GM12873 (cell line): ENCODE data around the gene TEX28.

ENCODE experiments used
- TF ChIP-seq, protein P1 (sequence below): IDR thresholded peaks from 2 replicates; pipeline ENCODE4 v1.5.1; 2012; ENCODE audit warnings: low read depth, mild to moderate bottlenecking, moderate library complexity, low read length, control low read depth; ENCODE audit not compliant: insufficient read depth; ENCODE audit errors: missing control alignments

Gene TEX28

DNA sequence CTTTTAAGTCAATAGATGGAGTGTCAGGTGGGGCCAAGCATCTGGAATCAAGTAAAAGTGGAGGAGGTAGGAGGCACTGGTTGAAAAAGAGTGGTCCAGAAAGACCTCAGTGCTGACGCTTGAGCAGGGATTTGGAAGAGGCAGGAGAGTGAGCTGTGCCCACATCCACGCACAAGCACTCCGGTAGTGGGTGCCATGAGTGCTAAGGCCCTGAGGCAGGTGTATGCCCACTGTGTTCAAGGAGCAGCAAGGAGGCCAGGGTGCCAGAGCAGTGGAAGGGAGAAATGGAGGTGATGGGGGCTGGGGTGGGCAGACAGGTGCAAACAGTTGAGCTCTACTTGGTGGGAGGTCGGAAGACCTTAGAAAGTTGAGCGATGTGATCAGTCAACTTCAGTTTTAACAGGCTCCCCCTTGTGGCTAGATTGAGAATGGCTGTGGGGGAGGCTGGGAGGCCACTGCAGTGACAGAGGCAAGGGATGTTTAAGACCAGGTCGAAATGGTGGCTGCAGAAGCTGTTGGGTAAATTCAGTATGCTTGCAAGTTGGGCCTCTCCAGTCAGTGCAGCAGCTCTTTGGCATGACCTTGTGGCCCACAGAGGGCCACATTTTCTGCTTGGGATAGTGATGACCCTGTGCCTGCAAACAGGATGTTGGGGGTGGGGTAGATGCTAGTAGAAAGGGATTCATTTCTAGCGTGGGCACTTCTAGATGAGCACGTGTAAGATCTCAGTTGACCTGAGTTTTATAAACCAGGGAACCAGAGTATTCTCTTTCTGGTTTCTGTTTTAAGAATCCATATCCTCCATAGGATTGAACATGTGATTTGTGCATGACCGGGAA, 13.4 kb upstream of the TEX28 start:
- TF ChIP-seq, protein P1, sequence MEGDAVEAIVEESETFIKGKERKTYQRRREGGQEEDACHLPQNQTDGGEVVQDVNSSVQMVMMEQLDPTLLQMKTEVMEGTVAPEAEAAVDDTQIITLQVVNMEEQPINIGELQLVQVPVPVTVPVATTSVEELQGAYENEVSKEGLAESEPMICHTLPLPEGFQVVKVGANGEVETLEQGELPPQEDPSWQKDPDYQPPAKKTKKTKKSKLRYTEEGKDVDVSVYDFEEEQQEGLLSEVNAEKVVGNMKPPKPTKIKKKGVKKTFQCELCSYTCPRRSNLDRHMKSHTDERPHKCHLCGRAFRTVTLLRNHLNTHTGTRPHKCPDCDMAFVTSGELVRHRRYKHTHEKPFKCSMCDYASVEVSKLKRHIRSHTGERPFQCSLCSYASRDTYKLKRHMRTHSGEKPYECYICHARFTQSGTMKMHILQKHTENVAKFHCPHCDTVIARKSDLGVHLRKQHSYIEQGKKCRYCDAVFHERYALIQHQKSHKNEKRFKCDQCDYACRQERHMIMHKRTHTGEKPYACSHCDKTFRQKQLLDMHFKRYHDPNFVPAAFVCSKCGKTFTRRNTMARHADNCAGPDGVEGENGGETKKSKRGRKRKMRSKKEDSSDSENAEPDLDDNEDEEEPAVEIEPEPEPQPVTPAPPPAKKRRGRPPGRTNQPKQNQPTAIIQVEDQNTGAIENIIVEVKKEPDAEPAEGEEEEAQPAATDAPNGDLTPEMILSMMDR, result peak; percentile 83

DNA sequence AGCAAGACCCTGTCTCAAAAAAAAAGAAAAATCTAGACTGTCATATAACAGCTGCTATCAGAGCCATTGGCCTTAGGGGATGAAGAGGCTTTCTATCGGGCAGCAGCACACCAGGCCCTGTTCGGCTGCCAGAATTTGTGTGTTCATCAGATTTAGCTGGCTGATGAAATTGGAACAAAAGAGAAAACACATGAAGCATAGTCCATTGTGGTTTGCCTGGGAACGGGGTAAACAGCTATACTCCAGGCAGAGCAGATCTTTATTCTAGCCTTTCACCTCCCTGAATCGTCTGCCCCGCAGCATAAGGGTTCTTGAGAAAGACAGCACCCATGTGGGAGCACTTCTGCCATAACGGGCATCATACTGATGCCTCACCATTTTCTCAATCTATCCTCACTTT, 12.3 kb upstream of the TEX28 start:
- TF ChIP-seq, protein P1, result no peak

DNA sequence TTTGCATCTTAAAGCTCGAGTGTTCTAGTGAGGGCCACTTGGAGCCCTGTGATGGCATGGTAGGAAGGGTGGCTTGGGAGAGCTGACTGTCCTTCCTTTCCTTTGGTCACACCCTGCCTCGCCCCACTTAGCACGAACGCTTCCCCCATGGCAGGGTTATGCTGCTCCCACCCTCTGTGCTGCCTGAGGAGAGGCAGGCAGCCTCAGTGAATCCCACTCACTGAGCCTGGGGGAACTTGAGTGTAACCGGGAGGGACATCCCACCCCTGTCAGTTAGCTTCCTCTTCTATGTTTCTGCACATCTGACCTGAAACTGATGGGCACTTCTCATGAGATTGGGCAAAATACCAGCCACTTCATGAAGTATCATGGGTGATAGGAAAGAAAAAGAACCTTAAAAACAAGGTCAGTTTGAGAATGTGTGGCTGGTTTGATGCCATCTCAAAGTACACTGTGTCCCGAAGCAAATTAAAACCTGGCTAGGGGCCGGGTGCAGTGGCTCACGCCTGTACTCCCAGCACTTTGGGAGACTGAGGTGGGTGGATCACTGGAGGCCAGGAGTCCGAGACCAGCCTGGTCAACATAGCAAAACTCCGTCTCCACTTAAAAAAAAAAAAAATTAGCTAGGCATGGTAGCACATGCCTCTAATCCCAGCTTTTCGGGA, 10.7 kb upstream of the TEX28 start:
- TF ChIP-seq, protein P1, result no peak

DNA sequence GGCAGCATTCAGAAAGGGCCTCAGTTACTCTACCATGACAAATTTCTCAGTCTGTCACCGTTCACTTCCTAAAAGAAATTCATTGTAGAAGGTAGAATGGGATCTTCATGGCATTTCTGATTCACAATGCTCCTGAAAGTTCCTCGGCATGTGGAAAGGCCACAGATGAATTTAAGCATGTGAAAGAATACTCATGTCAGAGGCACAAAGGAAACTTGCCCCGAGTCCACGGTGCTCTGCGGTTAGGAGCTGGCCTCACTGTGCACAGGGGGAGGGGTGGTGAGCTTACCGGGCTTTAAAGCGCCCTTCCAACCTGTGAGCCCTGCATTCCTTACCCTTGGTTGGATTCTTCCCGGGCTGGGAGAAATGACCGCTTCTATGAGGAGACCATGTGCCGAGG, 9.9 kb upstream of the TEX28 start:
- TF ChIP-seq, protein P1, result no peak

DNA sequence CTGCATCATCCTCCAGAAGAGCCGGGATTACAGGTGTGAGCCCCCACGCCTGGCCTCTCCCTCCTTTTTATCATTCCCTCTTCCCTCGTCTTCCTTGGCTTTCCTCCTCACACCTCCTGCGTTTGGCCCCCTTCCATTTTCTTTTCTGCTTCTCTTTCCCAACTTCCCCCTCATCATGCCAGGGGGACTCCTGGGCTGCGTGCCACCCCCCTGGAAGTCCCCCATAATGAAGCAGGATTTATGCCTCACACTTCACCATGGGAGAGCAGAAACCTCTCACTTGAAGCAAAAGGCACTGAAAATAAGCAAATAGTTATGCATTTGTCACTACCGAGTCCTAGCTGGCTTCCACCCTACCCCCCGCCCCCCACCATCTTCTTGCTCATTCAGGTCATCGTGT, 8.6 kb upstream of the TEX28 start:
- TF ChIP-seq, protein P1, result no peak

DNA sequence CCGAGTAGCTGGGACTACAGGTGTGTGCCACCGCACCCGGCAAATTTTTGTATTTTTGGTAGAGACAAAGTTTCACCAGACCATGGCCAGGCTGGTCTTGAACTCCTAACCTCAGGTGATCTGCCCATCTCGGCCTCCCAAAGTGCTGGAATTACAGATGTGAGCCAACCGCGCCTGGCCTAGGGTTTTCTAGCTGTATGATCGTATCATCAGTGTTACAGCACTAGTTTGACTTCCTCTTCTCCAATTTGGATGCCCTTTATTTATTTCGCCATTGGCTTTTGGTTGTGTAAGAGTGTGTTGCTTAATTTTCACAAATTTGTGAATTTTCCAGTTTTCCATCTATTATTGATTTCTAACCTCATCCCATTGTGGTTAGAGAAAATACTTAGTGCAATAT, 5.9 kb upstream of the TEX28 start:
- TF ChIP-seq, protein P1, result no peak

DNA sequence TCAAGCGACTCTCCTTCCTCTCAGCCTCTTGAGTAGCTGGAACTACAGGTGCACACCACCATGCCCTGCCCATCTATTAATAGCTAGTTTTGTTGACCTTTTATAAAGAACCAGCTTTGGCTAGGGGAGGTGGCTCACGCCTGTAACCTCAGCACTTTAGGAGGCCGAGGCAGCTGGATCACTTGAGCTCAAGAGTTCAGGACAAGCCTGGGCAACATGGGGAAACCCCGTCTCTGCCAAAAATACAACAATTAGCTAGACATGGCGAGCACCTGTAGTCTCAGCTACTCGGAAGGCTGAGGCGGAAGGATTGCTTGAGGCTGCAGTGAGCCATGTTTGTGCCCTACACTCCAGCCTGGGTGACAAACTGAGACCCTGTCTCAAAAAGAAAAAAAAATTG, 3.4 kb upstream of the TEX28 start:
- TF ChIP-seq, protein P1, result no peak
